NT2/D1 (cell line): ENCODE measurements around the gene THOP1.

Experiments
- YY1 ChIP-seq: IDR thresholded peaks from 2 replicates; pipeline ENCODE4 v1.6.1; 2011; ENCODE audit not compliant: insufficient read length, insufficient read depth
- ZNF274 ChIP-seq: IDR thresholded peaks from 2 replicates; pipeline ENCODE4 v1.6.1; 2011; ENCODE audit warnings: mild to moderate bottlenecking, low read depth, low read length

GRCh38 chr19:2846180-2846894 lies 61.0 kb downstream of the THOP1 start:
- no peak for TF ChIP-seq YY1
- TF ChIP-seq ZNF274, result no peak
